Transverse colon (tissue), 3 donors: ENCODE measurements around the gene SF1.

Experiments
- POLR2A ChIP-seq: fragments of 450-650 bp; IDR thresholded peaks from one replicate; pipeline ENCODE4 v1.6.1; 2016; ENCODE audit warnings: antibody characterized with exemption, mild to moderate bottlenecking, moderate library complexity
- TF ChIP-seq, protein P1 (sequence below), 5 experiments: fragments of 200-600 bp in 3 of 5; fragments of 450-650 bp in 2 of 5; sonication (generic) in 3 of 5; IDR thresholded peaks; 1 replicate in 2 of 5; 2 replicates in 3 of 5; pipeline ENCODE4 v1.5.1; 2016 to 2017; ENCODE audit warnings: antibody characterized with exemption in 5 of 5, inconsistent platforms in 3 of 5, mild to moderate bottlenecking in 2 of 5, moderate library complexity in 1 of 5

- TF ChIP-seq, protein P1, sequence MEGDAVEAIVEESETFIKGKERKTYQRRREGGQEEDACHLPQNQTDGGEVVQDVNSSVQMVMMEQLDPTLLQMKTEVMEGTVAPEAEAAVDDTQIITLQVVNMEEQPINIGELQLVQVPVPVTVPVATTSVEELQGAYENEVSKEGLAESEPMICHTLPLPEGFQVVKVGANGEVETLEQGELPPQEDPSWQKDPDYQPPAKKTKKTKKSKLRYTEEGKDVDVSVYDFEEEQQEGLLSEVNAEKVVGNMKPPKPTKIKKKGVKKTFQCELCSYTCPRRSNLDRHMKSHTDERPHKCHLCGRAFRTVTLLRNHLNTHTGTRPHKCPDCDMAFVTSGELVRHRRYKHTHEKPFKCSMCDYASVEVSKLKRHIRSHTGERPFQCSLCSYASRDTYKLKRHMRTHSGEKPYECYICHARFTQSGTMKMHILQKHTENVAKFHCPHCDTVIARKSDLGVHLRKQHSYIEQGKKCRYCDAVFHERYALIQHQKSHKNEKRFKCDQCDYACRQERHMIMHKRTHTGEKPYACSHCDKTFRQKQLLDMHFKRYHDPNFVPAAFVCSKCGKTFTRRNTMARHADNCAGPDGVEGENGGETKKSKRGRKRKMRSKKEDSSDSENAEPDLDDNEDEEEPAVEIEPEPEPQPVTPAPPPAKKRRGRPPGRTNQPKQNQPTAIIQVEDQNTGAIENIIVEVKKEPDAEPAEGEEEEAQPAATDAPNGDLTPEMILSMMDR (IDR thresholded peaks at IDR 0.05), result no peak
- TF ChIP-seq POLR2A, result no peak
Observed at GRCh38 chr11:64759722-64760719, 18.3 kb downstream of the SF1 start, which contains the start of gene PYGM.
